ENCODE measurements around the gene MDP1.

- TF ChIP-seq CTCF (IDR thresholded peaks at IDR 0.05 in 4 of 5, conservative IDR thresholded peaks at IDR 0.05 in 1 of 5) (no peak), POLR2A (IDR thresholded peaks at IDR 0.05) (no peak)
Measured at GRCh38 chr14:24206260-24207103, 9.4 kb downstream of the MDP1 start.

Data from gastrocnemius medialis (tissue), 4 donors.